Measurements from ENCODE around the gene NEMF.
"Not testable (repeated sequence)": the region's sequence is repeated elsewhere in the genome, so short reads cannot be mapped to it uniquely, and the experiment has no call there.

NEMF gene

DNA sequence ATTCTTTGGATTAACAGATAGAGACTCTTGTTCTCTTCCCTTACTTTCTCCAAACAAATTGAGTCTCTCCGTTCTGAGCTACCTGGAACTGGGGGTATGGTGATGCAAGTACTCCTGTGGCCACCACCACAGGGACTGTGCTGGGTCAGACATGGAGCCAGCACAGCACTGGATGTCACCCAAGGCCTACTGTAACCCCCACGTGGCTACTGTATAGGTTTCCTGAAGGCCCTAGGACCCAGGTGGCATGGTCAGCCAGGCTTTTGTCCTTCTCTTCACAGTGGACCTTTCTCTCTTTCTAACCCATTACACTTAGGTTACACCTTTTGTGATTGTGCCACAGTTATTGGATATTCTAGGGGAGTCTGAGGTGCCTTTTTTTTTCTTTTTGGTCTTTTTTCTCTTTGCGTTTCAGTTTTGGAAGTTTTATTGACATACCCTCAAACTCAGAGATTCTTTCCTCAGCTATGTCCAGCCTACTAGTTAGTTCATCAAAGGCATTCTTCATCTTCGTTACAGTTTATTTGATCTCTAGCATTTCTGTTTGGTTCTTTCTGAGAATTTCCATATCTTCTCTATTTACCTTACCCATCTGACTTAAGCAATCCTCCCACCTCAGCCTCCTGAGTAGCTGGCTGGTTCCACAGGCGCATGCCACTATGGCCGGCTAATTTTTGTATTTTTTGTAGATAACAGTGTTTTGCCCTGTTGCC, 90.6 kb downstream of the NEMF start:
- ChIA-PET CTCF (interaction anchor here (0.6 kb wide), 1 partner anchor 57 kb away, joined by 3 read pairs; no protein-coding TSS in a partner anchor), POLR2A (ENCODE audit: low non-redundant PET) (no interaction called here)
- TF ChIP-seq, protein P1, sequence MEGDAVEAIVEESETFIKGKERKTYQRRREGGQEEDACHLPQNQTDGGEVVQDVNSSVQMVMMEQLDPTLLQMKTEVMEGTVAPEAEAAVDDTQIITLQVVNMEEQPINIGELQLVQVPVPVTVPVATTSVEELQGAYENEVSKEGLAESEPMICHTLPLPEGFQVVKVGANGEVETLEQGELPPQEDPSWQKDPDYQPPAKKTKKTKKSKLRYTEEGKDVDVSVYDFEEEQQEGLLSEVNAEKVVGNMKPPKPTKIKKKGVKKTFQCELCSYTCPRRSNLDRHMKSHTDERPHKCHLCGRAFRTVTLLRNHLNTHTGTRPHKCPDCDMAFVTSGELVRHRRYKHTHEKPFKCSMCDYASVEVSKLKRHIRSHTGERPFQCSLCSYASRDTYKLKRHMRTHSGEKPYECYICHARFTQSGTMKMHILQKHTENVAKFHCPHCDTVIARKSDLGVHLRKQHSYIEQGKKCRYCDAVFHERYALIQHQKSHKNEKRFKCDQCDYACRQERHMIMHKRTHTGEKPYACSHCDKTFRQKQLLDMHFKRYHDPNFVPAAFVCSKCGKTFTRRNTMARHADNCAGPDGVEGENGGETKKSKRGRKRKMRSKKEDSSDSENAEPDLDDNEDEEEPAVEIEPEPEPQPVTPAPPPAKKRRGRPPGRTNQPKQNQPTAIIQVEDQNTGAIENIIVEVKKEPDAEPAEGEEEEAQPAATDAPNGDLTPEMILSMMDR (conservative IDR thresholded peaks at IDR 0.05; ENCODE audit: low read depth), result no peak
- no peak overlapping the region for H3K27ac ChIP-seq
- no peak for DNase-seq (ENCODE audit: low spot score)

DNA sequence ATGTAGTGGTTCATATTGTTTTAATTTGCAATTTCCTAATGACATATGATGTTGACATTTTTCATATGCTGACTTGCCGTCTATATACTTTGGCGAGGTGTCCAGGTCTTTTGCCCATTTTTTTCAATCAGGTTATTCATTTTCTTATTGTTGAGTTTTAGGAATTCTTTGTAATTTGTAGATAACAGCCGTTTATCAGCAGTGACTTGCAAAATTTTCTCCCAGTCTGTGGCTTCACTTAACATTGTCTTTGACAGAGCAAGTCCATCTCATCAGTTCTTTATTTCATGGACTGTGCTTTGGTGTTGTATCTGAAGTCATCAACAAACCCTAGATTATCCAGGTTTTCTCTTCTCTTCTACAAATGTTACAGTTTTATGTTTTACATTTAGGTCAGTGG, 97.2 kb downstream of the NEMF start:
- ChIA-PET CTCF (no interaction called here), POLR2A (ENCODE audit: low non-redundant PET) (no interaction called here)
- no peak for DNase-seq (ENCODE audit: low spot score)
- H3K27ac ChIP-seq, result no peak overlapping the region
- TF ChIP-seq, protein P1 (conservative IDR thresholded peaks at IDR 0.05; ENCODE audit: low read depth), result no peak

DNA sequence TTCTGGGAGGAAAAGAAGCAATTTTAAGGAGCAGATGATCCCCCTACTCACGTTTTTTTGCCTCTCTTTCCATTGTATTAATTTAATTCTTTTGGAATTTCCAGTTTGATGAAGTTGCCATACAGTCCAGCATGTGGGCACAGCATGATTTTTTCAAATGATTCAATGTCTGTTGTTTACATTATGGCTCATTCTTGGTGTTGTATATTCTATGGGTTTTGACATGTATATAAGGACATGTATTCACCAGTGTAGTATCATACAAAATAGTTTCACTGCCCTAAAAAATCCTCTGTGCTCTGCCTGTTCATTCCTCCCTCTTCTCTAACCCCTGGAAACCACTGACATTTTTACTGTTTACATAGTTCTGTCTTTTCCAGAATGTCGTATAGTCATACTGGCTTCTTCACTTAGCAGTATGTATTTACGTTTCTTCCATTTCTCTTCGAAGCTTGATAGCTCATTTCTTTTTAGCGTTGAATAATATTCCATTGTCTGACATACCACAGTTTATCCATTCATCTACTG, 98.0 kb downstream of the NEMF start:
- no peak overlapping the region for H3K27ac ChIP-seq
- ChIA-PET CTCF (no interaction called here), POLR2A (ENCODE audit: low non-redundant PET) (no interaction called here)
- TF ChIP-seq, protein P1 (conservative IDR thresholded peaks at IDR 0.05; ENCODE audit: low read depth), result no peak
- no peak for DNase-seq (ENCODE audit: low spot score)

DNA sequence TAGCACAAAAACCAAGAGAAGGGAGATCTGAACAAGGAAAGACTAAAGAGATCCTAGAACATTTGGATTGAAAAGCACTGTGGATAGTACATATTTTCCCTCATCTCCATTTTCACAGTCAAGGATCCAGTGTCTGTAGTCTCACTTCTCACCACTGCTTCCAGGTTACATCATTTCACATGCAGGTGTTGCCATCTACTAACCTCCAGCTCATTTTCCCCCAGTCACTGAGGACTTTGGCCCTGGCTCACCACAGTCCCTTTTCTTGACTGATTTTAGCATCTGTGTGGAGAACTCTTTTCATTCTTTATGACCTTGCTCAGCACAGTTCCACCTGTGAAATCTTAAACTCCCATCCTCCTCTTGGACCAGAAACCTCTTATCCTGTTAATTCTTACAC, 106.1 kb downstream of the NEMF start:
- CTCF ChIA-PET; DNase-seq (ENCODE audit: low spot score); POLR2A ChIA-PET (ENCODE audit: low non-redundant PET); H3K27ac ChIP-seq: not testable (repeated sequence)

DNA sequence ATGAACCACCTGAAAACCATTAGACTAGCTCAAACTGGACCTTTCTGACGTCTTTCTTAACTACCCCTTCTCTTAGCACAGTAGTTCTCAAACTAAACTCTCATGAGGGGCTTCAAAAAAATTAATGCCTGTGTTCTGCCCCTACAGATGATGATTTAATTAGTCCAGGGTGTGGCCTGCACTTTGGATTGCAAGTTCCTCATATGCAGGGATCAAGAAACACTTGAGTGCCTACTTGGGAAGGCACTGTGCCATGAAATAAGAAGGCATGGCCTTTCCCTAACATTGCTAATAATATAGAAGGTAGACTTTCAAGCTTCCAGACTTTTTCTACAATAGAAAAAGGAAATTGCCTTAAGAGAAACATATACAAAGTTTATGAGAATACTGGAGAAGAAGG, 107.4 kb downstream of the NEMF start:
- TF ChIP-seq, protein P1 (conservative IDR thresholded peaks at IDR 0.05; ENCODE audit: low read depth), result no peak
- CTCF ChIA-PET, result no interaction called here
- no peak for DNase-seq (ENCODE audit: low spot score)
- no peak overlapping the region for H3K27ac ChIP-seq
- POLR2A ChIA-PET (ENCODE audit: low non-redundant PET), result no interaction called here

DNA sequence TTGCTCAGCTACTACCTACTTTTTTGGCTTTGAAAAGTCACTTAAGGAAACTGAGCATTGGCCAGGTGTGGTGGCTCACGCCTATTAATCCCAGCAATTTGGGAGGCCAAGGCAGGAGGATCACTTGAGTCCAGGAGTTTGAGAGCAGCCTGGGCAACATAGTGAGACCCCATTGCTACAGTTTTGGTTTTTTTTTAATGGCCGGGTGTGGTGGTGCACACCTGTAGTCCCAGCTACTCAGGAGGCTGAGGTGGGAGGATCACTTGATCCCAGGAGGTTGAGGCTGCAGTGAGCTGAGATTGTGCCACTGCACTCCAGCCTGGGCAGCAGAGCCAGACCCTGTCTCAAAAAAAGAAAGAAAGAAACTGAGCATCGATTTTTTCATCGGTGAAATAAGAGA, 116.9 kb downstream of the NEMF start:
- CTCF ChIA-PET; DNase-seq (ENCODE audit: low spot score); H3K27ac ChIP-seq; POLR2A ChIA-PET (ENCODE audit: low non-redundant PET): not testable (repeated sequence)

DNA sequence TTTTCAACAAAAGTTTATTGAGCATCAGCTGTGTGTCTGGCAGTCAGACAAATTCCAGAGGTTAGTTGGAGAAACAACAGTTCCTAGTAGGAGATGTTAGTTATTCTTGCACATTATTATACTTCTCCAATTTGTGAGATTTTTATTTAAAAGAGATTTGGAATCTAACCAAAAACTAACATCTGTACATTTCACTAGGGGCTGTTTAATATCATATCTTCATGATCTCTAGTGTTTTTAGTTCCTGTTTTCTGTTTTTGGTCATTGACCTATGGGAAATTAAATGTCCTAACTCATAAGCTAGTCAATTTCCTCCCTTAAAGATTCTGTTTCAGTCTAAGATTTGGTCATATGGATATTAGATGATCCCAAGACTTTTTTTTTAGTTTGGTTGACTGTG, 118.8 kb downstream of the NEMF start:
- CTCF ChIA-PET, result no interaction called here
- TF ChIP-seq, protein P1 (conservative IDR thresholded peaks at IDR 0.05; ENCODE audit: low read depth), result no peak
- DNase-seq (ENCODE audit: low spot score), result no peak
- POLR2A ChIA-PET (ENCODE audit: low non-redundant PET), result no interaction called here
- H3K27ac ChIP-seq, result no peak overlapping the region

Data from RWPE1 (cell line).